HG03025 (cell line): Measurements from ENCODE around the gene ANP32E.
"Not testable (repeated sequence)": the region's sequence is repeated elsewhere in the genome, so short reads cannot be mapped to it uniquely, and the experiment has no call there.

Source experiments
- ATAC-seq: cut with Tn5 transposase; IDR thresholded peaks from one replicate; pipeline ENCODE4 v1.9.1; 2021; ENCODE audit warnings: mild to moderate bottlenecking, moderate library complexity; ENCODE audit not compliant: unreplicated experiment, low FRiP score

Gene ANP32E

GRCh38 chr1:150214099-150214756 lies 21.7 kb downstream of the ANP32E start:
- not testable (repeated sequence) for ATAC-seq

DNA sequence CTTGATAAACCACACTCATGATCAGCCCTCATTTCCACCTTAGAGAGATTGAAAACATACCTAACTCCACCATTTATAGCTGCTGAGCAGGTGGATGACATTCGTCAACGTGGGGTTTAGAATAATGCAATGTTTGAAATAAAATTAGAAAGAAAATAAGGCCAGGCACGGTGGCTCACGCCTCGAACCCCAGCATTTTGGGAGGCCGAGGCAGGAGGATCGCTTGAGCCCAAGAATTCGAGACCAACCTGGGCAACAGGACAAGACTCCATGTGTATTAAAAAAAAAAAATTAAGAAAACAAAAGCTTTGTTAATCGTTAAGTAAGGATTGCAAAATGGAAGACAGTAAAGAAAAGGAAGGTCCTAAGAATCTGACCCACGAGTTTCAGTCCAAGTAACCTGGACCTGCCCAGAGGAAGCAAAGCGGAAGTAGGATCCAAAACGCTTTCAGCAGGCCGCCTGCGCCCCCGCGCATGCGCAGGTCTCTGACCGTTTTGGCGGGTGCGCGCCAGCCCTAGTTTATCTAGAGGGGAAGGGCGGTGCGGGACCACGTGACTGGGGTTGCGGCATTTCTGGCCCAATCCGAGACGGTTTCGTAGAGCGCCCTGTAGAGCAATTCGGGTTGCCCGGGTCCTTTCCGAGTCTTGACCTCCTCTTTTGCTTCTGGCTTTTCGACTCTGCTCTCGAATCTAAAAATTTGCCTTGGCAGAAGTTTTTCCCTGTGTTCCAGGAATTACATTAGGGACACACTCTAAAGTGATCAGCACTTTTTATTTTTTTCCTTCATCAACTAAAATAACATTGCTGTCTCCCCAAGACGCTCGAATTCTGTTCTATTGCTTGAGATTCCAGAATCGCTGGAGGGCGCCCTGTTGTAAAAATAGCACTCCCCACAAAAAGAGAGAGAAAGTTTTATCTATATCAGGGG lies 22.5 kb downstream of the ANP32E start:
- peak; percentile 84 for ATAC-seq

DNA sequence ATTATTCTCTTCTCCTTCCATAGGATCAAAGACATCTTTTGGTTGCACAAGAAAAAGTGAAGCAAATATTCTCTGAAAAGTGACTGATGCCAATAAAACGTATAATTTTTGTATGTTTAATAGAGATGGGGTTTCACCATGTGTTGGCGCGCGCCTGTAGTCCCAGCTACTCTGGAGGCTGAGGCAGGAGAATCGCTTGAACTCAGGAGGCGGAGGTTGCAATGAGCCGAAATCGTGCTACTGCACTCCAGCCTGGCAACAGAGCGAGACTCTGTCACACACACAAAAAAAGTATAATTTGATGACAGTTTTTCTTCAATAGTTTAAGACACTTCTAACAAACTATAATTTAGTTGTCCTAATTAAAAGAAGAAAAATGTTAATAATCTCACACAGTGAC lies 23.8 kb downstream of the ANP32E start:
- ATAC-seq: no peak

GRCh38 chr1:150210706-150211105 lies 25.2 kb downstream of the ANP32E start:
- no peak for ATAC-seq

- no peak for ATAC-seq
Measured at GRCh38 chr1:150210091-150210490, 25.8 kb downstream of the ANP32E start.

GRCh38 chr1:150208460-150208859 lies 27.5 kb downstream of the ANP32E start:
- ATAC-seq: not testable (repeated sequence)

GRCh38 chr1:150207281-150207971 lies 28.5 kb downstream of the ANP32E start:
- ATAC-seq: no peak

- ATAC-seq: no peak
Measured at GRCh38 chr1:150196417-150196816, 39.5 kb downstream of the ANP32E start.

DNA sequence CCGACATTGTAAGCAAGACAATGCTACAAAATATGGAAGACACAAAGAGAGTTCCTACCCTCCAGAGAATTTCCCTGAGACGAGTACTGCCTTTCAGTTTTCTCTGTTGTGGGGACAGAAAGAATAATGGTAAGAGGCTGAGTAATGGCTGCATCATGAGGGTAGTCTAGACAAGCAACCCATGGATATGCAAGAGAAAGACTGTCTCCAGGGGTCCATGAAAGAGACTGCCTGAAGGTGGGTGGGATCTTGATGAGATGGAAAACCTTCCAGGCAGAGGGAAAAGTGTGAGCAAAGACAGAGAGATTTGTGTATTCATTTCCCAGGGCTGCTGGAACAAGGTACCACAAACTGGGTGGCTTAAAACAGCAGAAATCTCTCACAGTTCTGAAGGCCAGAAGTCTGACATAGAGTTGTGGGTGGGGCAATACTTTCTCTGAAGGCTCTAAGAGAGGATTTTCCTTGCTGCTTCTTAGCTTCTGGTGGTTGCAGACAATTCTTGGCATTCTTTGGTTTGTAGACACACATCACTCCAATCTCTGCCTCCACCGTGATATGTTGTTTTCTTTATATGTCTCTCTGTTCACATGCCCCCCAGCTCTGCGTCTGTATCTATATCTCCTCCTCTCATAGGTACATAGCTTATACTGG lies 41.4 kb downstream of the ANP32E start:
- no peak for ATAC-seq

DNA sequence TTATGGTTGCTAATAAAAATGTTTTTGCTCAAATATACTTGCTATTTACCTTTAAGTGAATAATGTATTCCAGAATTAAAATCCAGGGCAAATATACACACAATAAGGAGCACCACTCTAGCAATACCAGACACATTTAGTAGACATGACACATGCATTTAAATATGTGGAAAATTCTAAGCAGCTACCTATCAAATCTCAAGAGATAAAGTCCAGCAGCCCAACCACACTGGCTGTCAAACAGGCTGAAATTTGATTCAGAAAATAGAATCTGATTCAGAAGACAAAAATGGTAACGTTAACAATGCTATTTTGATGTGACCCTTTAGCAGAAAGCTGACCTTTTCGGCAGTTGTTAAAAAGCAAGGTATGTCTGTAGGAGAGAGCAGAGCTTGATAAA lies 43.9 kb downstream of the ANP32E start:
- ATAC-seq: no peak

DNA sequence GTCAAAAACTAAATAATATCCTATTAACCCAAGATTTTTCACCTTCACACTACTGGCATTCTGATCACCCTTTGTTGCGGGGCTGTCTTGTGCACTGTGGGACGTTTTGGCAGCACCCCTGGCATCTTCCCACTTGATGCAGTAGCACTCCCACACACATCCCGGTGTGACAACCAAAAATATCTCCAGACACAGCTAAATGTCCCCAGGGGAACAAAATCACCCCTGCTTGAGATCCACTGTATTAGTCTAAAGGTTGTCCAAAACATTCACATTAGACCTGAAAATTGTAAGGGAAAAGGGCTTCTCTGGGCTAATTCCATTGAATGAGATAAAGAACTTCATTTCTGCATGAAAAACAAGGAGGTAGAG lies 48.4 kb downstream of the ANP32E start:
- ATAC-seq: no peak

GRCh38 chr1:150186789-150187559 lies 48.9 kb downstream of the ANP32E start:
- ATAC-seq: no peak

DNA sequence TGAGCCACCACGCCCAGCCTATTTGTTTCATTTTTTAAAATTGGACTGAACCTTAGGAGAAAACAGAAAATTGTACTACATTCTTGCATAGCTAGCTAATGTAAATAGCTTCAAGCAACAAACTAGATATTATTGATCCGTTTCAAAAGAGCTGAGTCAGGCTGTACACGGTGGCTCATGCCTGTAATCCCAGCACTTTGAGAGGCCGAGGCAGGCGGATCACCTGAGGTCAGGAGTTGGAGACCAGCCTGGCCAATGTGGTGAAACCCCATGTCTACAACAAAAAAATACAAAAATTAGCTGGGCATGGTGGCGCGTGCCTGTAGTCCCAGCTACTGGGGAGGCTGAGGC lies 49.5 kb downstream of the ANP32E start:
- ATAC-seq: not testable (repeated sequence)

DNA sequence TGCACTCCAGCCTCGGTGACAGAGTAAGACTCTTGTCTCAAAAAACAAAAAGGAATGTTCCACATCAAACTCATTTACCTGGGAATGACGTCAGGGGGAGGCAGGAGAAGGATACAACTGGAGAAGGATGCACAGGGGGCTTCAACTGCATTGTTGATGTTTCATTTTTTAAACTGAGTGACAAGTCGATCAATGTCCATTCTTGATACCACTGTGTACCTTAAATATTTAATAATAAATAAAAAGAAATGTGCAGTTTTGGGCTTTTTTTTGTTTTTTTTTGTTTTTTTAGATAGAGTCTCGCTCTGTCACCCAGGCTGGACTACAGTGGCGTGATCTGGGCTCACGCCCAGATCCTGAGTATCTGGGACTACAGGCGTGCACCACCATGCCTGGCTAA lies 50.4 kb downstream of the ANP32E start:
- ATAC-seq: no peak

DNA sequence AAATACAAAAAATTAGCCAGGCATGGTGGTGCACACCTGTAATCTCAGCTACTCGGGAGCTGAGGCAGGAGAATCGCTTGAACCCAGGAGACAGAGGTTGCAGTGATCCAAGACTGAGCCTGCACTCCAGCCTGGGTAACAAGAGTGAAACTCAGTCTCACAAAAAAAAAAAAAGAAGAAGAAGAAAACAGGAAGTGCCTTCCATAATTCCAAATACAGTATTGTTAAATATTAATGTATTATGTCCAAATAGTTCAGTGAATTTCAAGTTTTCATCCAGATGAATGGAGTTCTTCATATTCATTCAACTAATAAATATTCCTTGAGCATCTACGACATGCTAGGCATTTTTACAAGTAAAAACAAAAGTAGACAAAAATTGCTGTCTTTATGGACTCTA lies 52.9 kb downstream of the ANP32E start:
- ATAC-seq: no peak

DNA sequence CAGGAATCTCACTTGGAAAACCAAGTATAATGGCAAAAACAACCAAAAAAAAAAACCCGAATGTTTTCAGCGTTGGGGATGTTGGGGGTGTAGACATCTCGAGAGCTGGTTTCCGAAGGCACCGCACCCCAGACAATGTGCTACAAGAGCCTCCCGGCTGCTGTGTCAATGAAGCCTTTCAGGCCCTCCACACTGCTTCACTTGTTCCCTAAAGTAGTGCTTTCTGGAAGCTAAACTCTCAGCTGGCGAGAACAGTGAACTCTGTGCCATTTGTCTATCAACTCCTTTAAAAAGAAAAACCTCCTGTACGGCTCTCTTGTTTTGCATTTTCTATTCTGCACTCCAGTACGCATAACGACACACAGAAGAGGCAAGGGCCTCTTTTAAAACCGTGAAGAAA lies 53.7 kb downstream of the ANP32E start:
- no peak for ATAC-seq

DNA sequence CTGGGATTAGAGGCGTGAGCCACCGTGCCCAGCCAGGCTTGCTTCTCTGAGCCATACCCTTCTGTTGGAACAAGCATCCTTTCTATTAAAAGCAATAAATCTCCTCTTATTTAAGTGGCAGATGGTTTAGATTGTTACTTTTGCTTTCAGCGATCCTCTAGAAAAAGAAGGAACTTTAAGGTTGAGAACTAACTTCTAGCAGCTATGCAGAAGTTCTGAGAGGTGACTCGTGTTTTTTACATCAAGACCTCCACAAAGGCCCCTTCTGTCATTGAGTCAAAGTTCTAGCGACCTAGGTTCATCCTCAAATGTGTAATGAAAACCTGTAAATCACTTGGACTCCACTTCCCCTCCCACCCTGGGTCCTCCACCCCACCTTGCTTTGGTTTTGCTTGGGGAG lies 55.4 kb downstream of the ANP32E start:
- ATAC-seq: no peak

GRCh38 chr1:150179867-150180266 lies 56.0 kb downstream of the ANP32E start:
- no peak for ATAC-seq

GRCh38 chr1:150178548-150178947 lies 57.4 kb downstream of the ANP32E start:
- no peak for ATAC-seq

DNA sequence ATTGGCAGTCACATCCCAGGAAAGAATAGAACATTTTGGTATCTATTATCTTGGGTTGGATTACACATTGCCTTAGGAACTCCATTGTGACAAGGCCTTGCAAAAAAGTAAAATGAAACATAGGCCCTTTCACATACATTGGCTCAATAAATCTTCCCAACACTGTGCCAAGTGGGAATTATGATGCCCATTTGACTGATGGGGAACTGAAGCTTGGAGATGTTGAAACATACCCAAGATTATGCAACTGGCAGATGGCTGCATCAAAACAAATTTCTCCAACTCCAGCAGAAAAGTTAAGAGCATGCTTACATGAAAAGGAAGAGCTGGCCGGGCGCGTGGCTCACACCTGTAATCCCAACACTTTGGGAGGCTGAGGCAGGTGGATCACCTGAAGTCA lies 59.3 kb downstream of the ANP32E start:
- ATAC-seq: no peak
